GM21528 (cell line): ENCODE measurements around the gene PRDM16.

ENCODE experiments used
- ATAC-seq: cut with Tn5 transposase; IDR thresholded peaks from one replicate; pipeline ENCODE4 v1.9.1; 2021; ENCODE audit warnings: mild to moderate bottlenecking, moderate library complexity; ENCODE audit not compliant: unreplicated experiment, low FRiP score

Gene PRDM16

DNA sequence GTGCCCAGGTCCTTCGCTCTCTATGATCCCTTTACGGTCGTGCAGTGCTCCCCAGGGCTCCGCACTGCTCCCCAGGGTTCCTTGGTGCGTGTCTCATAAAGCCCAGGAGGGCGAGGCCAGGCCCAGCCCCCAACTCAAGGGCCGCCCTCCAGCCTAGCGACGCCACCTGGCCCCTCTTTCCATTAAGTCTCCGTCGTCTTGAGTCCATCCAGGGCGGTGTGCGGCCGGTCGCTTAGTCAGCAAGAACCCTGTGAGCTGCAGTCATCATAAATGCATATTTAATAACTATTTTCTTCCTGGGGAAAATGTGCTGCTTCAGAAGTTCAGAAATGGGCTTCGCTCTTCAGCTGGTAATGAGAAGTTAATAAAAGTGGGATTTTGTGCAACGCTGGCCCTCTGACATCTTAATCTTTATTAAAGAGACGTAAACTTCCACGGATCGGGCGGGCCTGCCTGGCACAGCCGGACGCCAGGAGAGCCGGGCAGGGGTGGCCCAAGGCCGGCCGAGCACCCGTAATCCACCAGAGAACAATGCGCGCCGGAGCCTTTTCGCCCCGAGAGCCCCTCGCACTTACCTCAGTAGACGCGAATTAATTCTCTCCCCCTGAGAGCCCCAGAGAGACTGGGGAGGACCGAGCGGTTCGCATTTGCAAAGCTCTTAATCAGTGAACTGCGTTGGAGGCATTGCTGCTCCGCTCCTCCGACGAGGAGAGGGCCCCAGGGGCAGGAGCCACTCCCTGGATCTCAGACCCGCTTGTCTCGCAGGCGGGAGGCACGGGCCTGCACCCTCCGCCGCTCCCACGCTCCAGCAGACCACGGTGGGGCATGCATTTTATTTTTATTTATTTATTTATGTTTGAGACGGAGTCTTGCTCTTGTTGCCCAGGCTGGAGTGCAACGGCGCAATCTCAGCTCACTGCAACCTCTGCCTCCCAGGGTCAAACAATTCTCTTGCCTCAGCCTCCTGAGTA lies 197.1 kb downstream of the PRDM16 start:
- ATAC-seq = no peak

DNA sequence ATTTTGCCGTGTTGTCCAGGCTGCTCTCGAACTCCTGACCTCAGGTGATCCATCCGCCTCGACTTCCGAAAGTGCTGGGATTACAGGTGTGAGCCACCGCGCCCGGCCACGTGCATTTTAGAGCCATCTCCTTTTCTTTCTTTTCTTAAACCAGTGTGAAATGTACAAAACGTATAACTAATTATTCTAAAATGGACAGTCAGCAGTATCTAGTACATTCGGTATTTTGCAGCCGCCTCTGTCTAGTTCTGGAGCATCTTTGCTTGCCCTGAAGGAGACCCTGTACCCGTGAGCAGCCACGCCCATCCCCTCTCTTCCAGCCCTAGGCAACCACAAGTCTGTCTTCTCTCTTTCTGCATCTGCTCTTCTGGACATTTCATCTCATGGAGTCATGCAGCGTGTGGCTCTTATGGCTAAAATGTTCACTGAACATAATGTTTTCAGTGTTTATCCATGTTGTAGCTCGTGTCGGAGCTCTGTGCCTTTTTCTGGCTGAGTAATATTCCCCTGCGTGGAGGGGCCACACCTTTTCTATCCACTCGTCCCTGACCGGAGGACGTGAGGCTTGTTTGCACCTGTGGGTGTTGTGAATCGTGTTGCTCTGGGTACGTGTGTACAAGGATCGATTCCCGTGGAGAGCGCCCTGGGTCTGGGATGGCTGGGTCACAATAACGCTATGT lies 198.0 kb downstream of the PRDM16 start:
- ATAC-seq = no peak

DNA sequence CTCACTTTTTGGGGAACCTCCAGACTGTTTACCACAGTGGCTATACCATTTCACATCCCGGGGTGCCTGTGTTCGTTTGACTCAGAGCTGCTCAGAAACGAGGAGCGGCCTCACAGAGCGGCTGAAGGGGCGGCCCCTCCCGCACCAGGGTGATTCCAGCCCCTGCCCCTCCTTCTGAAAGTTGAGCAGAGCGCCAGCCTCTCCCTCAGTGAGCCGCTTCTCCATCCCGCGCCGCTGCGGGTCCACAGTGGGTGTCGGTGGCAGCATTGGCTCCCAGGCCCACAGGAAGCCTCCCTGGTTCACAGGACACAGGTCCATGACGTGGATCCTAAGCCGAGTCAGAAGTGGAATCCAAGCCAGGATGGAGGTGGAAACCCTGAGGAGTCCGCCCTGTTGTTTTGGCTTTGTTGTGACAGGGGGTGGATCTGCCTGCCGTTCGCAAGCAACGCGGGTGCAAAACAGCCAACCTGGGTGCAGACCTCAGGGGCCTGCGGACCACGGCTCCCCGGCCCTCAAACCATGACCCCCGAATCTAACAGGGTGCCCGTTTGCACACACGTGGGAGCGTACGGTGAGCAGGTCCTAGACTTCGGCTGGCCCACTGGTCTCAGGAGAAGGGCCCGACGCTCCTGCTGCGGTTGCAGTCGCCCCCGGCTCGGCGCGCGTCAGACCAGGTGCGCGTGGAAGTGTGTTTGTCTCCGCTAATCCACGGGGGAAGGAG lies 198.7 kb downstream of the PRDM16 start:
- ATAC-seq = no peak

DNA sequence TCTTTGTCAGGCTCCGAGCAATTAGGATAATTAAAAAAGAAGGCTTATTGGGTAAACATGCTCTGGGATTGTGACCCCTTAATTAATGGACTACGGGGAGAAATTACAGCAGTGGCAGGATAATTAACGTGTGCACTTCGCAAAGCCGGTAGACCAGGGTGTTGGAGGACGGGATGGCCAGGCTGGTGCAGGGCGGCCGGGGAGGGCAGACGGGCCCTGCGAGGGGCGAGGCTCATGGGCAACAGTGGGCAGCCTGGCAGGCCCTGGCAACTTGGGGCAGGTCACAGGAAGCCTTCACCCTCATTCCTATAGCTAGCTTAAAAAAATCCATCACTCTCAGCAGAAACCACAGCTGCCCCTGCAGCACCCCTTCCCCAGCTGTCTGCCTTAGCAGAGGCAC lies 199.3 kb downstream of the PRDM16 start:
- no peak for ATAC-seq

DNA sequence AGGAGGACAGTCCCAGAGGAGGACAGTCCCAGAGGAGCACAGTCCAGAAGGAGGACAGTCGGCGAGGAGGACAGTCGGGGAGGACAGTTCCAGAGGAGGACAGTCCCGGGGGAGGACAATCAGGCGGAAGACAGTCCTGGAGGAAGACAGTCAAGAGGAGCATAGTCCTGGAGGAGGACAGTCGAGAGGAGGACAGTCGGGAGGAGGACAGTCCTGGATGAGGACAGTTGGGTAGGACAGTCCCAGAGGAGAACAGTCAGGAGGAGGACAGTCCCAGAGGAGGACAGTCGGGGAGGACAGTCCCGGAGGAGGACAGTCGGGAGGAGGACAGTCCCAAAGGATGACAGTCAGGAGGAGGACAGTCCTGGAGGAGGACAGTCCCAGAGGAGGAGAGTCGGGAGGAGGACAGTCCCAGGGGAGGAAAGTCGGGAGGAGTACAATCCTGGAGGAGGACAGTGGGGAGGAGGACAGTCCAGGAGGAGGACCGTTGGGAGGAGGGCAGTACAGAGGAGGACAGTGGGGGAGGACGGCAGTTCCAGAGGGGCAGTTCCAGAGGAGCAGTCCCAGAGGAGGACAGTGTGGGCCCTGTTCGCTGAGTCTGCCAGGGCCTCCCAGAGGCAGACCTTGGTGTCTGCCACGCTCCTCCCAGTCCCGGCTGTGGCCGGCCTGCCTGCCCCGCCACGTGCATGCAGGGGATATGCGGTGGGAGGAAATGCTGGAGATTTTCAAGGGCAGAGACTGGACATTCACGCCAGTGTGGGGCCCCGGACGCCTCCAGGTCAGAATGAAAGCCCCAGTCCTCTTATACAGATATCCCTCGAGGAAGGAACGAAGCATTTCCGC lies 201.6 kb downstream of the PRDM16 start:
- ATAC-seq = no peak

DNA sequence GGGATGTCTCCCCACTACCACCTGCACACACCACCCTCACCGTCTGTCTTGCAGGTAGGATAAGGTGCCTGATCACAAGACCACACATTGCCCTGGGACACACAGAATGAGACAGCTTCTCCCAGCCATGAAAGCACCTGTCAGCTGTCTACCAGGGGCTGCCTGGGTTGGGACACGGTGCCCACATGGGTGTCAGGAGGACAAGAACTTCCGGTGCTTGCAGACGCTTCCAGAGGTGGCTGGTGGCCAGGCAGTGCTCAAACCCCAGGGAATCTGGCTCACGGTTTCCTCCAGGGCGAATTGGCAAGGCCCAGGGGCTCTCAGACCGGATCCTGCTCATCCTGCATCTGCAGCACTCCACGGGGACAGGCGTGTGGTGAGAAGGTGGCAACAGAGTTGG lies 202.9 kb downstream of the PRDM16 start:
- ATAC-seq = no peak

DNA sequence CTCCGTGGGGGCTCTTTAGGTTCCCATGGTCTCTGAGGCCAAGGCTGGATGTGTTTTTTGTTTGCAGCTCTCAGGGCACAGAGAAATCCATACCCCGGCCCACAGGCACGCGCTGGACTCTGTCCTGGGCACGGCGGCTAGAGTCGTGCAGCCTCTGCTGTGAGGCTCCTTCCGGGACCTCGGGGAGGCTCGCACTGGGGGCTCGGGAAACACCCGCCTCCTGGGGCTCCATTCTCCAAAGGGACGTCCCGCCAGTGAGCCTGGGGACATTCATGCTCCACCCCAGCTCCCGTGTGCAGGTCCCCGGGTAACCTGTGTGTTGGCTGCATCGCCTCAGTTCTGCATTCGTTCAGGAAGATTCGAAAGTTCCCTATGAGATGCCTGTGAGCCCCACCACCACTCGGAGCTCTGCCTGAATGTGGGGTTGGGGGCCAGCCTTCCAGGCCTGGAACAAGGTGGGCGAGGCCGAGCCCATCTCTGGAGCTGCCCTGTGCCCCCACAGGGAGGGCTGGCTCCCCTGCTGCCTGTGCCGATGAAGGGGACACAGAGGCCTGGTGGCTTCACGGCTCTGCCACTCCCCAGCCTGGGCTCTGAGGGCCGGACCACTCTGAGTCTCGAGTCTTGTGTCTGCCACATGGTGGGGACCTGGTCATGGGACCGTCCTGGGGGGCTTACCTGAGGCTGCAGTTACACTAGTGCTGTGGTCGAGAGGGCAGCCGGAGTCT lies 203.5 kb downstream of the PRDM16 start:
- no peak for ATAC-seq

DNA sequence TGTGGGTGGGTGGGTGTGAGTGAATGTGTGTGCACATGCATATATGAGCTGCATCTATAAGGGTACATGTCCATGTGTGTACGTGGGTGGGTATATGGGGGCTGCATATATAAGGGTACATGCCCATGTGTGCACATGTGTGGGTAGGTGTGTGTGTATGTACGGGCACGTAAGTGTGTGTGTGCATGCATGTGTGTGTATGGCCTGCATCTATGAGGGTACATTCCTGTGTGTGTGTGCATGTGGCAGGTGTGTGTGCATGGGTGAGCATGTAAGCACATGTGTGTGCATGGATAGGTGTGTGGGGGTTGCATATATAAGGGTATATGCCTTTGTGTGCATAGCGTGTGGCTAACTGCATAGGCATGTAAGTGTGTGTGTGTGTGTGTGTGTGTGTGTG lies 204.4 kb downstream of the PRDM16 start:
- no peak for ATAC-seq

DNA sequence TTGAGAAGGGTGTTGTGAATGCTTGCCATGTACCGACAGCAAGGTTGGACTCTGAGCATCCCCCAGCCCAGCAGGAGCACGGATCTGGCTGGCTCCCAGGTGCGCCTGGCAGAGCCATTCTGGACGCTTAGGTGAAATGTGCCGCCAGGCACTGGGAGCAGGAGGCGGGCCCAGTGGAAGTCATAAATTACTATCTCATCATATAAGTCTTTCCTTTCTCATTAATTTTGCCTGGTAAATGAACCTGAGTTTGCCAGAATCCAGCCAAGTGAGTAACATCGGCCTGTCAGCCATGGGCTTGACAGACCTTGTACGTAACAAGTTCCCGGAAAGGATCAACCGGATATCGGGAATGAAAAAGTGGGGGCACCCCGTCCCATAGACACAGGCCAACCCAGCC lies 206.0 kb downstream of the PRDM16 start:
- ATAC-seq = no peak

DNA sequence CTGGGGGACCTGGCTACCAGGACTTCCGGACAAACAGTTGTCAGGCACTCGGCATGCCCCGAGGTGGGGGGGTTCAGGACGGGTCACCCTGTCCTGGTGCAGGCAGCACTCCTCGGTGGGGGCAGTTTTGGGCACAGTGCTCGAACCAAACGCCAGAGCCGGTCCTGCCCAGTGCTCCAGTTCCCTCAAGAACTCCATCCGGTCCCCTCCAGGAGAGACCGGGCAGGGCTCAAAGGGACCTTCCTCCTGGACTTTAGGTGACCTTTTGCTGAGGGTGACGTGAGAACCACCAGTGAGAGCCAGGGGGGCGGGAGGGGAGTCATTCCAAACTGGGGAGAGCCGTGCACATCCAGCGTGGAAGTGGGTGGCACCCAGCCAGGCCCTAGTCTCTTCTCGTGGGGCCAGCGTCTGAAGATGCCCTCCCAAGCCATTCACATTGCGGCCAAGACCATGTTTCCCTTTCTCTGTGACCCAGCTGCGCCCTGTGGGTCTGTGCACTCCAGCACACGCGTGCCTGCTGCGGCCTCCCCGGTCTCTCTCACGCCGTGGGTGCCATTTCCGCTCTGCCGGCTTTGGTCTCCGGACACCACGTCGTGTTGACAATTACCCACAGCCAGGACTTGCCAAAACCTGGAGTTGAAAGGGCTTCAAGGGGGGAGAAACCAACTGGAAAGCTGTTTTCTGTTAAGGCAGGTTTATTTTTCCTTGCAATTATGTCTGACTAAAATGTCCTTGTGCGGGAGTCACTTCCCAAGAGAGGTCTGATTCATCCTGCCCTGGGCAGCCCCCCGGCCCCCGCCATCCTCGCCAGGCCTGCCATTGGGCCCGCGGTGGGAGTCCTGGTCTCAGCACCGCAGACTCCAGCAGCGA lies 206.7 kb downstream of the PRDM16 start:
- no peak for ATAC-seq

DNA sequence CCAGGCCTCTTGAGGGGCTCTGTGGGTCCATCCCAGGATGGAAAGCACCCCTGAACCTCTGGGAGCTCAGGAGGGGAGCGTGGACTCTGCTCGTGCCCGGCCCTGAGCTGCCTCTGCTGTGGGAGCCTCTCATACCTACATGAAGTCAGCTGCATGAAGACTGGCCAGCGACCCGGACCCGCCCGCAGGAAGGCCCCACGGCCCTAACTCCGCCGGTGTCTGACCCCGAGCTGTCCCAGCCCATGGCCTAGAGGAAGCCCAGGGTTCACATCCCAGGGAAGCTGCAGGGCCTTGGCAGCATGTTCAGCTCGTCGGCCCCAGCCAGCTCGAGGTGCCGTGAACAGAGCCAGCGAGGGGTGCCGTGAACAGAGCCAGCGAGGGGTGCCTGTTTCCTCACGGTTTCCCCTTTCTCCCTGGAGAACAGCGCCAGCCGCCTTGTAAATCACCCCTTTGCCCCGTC lies 207.4 kb downstream of the PRDM16 start:
- no peak for ATAC-seq

DNA sequence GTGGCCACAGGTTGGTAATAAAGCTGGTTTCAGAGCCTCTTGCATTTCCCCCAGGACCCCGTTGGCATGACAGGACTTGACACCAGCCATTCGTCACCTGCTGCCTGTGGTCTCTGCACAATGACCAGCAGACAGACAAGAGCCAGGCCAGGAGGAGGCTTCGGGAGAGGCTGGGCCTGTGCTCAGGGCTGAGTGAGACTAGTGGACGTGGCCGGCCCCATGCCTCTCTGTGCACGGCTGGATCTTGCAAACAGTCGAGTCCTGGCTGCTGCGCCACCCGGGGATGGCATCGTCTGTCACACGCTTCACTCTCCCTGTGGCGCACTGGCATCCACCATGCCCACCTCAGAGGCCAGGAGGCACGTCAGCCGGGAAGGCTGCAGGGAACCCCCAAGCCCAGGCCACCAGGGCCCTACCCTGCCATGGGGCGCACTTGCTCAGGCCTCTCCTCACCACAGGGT lies 208.0 kb downstream of the PRDM16 start:
- ATAC-seq = no peak

DNA sequence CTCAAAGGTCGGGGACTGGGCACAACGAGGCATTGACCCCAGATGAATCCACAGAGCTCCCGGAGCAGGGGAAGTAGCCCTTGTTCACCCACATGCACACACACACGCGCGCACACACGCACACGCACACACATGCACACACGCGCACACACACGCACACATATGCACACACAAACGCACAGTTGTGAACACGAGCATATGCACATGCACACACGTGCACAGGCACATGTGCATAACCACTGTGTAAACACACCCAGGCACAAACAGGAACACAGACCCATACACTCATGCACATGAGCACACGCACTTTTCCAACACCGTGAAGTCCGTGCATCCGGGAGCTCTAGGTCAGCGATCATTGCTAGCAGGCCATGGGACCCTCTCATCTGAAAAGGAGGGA lies 208.6 kb downstream of the PRDM16 start:
- ATAC-seq = no peak

DNA sequence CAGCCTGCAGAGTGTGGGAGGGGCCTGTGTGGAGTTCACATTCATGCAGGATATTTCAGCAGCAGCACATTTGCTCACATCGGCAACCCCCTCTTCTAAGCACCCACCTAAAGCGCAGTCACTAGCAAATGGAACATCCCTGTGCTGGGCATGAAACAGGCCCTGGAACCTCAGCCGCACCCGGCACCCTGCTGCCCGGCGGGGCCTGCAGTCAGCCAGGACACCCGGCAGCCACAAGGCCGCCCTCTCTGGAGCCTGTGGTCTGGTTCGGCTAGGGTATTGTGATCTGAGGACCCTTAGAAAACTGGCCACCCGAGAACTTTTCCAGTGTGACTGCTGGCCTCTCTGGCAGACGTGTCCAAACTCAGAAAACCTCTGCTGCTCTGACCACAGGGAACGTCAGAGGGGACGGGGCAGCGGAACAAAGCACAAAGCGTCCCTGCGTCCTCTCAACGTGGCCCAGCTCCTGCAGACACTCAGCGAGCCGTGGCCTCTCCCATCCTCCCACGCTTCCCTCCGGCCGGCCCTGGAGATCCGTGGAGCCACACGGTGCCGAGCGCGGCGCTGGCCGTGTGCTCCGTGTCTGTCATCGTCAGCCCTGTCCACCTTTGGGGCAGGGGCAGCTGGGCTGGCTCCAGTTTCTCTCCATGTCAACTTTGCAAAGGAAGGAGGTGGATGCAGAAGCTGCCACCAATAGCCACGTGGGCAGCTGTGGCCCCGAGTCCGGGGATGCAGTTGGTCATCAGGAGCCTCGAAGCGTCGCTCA lies 209.6 kb downstream of the PRDM16 start:
- no peak for ATAC-seq

DNA sequence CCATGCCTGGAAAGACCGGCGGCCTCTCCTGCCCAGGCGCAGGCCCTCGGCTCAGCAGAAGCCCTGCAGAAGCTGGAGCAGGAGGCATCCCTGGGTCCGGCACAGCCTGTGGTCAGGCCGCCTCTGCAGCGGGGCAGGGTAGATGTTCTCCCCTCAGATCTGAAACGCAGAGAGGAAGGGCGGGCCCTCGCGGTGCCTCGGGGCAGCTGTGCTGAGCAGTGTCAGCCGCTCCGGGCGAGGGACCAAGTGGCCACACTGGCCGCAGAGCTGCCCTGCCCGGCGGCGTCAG lies 210.1 kb downstream of the PRDM16 start:
- no peak for ATAC-seq

DNA sequence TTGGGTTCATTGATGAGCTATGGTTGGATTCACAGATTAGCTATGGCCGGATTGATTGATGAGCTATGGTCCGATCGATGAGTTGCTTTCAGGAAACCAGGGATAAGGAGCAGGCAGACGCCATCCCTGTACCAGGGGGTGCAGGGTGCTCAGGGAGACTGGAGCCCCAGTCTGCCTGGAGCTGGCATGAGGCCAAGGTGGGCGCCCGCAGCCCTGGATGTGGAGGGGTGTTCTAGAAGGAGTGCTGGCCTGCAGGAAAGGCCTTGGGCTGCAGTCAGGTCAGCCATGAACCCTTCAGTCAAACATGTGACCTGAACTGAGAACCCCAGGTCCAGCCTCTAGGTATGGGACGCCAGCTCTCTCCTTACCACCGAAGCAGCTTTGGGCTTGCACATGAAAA lies 212.7 kb downstream of the PRDM16 start:
- ATAC-seq = no peak

DNA sequence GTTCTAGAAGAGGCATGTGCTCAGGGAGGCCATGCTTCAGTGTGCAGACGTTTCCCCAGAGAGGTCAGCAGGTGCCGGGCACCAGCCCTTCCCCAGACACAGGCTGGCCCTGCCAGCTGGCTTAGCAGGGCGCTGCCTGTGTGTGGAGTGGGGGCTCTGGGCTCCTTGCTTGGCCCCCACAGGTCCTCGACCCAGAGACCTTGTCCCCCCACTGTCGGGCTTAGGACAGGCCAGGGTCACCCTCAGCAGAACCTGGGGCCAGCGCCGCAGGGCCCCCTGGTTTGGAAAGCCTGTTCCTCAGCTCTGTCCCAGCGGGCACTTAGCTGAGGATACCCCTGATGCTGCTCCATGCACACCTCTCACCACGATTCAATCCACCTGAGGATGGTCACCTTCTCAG lies 213.2 kb downstream of the PRDM16 start:
- ATAC-seq = no peak
